Astrocyte (in vitro differentiated cells and primary cell): Measurements from ENCODE around the gene PTPN11.

Experiments used
- EZH2 ChIP-seq: IDR thresholded peaks from 2 replicates; pipeline ENCODE4 v1.6.1; 2012; ENCODE audit warnings: mild to moderate bottlenecking, low read length, inconsistent platforms; ENCODE audit not compliant: insufficient read depth
- TF ChIP-seq, protein P1 (sequence below): IDR thresholded peaks from 2 replicates; pipeline ENCODE4 v1.5.1; 2011; ENCODE audit warnings: low read depth, mild to moderate bottlenecking, inconsistent platforms, low read length, moderate library complexity; ENCODE audit not compliant: insufficient read depth

DNA sequence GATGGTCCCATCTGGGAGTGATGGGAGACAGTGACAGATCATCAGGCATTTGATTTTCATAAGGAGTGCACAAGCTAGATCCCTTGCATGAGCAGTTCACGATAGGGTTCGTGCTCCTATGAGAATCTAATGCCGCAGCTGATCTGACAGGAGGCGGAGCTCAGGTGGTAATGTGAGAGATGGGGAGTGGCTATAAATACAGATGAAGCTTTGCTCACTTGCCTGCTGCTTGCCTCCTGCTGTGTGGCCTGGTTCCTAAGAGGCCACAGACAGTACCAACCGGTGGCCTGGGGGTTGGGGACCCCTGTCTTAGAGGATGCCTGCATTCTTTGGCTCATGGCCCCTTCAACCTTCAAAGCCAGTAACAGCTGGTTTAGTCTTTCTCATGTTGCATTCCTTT, 130.3 kb downstream of the PTPN11 start:
- TF ChIP-seq, protein P1, sequence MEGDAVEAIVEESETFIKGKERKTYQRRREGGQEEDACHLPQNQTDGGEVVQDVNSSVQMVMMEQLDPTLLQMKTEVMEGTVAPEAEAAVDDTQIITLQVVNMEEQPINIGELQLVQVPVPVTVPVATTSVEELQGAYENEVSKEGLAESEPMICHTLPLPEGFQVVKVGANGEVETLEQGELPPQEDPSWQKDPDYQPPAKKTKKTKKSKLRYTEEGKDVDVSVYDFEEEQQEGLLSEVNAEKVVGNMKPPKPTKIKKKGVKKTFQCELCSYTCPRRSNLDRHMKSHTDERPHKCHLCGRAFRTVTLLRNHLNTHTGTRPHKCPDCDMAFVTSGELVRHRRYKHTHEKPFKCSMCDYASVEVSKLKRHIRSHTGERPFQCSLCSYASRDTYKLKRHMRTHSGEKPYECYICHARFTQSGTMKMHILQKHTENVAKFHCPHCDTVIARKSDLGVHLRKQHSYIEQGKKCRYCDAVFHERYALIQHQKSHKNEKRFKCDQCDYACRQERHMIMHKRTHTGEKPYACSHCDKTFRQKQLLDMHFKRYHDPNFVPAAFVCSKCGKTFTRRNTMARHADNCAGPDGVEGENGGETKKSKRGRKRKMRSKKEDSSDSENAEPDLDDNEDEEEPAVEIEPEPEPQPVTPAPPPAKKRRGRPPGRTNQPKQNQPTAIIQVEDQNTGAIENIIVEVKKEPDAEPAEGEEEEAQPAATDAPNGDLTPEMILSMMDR: no peak
- no peak for TF ChIP-seq EZH2
